Hematopoietic multipotent progenitor cell (in vitro differentiated cells): ENCODE measurements around the gene SLC39A9. TPM values are rescaled to one million over a fixed set of nuclear protein-coding genes. Genes with fewer than 3 reads are reported as not detected.
"Not testable (repeated sequence)": the region's sequence is repeated elsewhere in the genome, so short reads cannot be mapped to it uniquely, and the experiment has no call there.

ENCODE experiments used
- DNase-seq, 3 donors: peaks; one replicate each; pipeline ENCODE4 v3.0.0-alpha.2; 2011 to 2015; ENCODE audit warnings: low read depth in 2 of 3, low spot score in 2 of 3
- total RNA-seq: library from RNA; depleted of rRNA; stranded (reverse); fragments of >200 nt; gene quantifications from one replicate; pipeline ENCODE4 v1.2.3, GENCODE V29; 2012

Gene SLC39A9
- total RNA-seq, 1 donor, result 86.2 TPM

DNA sequence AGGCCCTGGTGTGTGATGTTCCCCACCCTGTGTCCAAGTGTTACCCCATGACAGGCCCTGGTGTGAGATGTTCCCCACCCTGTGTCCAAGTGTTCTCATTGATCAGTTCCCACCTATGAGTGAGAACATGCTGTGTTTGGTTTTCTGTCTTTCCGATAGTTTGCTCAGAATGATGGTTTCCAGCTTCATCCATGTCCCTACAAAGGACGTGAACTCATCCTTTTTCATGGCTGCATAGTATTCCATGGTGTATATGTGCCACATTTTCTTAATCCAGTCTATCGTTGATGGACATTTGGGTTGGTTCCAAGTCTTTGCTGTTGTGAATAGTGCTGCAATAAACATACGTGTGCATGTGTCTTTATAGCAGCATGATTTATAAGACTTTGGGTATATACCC, 17.6 kb downstream of the SLC39A9 start:
- DNase-seq, result not testable (repeated sequence)

DNA sequence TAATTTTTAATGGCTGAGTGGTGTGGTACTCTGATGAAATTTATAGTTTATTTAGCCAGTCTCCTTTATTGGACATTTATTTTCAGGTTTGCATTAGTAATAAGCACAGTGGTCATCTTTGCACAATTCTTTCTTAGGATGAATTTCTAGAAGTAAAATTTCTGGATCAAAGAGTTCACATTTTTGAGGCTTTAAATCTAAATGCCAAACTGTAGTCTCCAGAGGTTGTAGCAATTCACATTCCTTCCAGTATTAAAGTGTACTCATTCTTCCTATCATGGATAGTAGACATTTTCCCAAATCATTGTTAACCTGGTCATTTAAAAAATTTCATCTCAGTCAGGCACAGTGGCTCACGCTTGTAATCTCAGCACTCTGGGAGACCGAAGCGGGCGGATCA, 24.8 kb downstream of the SLC39A9 start:
- DNase-seq, result no peak

DNA sequence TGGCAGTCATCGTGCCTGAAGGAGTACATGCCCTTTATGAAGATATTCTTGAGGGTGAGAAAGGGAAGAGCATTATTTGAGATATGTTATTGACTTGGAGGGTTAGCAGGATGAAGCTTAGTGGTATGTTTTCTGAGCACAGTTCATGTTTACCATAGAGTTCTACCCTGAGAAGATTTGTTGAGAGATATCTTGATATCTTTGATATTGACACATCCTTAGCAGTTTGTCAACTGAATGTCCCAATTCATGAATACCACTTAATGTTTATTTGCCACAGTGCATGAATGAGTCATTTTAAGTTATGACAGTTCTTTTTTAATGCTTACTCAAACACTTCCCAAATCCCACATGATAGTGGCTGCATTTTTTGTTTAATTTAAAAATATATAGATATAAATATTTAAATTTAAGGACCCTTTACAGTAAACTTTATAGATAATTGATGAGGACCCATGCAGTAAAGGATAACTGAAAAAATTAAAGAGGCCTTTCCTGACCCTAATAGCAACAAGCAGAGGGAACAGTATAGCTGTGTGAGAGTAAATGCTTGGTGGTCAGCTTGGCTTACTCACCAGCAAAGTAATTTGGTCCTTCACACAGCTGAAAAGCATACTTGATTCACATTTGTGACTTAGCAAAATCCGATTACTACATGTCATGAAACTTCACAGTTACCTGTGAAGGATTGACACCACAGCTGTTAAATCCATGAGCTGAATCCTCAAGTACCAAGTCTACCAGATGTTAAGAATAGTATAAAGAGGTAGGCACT, 25.8 kb downstream of the SLC39A9 start:
- DNase-seq, result no peak

DNA sequence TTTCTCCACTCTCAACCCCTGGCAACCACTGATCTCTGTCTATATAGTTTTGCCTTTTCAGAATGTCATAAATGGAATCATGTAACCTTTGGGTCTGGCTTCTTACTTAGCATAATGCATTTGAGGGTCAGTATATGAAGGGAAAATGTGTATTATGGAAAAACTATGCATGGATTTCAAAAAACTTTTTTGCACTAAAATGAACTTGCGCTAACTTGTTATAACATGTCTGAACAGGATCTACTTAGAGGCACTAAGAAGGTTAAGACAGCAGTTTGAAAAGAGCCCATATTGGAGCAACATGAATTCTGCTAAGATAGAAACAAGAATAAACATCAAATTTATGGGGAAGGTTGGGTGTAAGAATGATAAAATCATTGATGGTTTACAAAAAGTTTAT, 29.1 kb downstream of the SLC39A9 start:
- DNase-seq, result no peak

DNA sequence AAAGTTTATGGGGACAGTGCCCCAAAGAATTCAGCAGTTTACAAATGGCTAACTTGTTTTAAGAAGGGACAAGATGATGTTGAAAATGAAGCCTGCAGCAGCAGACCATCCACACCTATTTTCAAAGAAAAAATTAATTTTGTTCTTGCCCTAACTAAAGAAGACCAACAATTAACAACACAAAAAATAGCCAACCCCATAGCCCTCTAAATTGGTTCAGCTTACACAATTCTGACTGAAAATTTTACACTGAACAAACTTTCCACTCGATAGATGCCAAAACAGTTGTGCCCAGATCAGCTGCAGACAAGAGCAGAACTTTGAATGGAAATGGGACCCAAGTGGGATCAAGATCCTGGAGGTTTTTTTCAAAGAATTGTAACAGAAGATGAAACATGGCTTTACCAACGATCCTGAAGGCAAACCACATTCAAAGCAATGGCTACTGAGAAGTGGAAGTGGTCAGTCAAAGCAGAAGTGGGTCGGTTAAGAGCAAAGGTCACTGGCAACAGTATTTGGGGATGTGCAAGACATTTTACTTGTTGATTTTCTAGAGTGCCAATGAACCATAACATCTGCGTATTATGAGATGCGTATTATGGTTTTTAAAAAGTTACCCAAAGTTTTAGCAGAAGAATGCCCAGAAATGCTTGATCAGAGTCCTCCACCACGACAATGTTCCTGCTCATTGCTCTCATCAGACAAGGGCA, 30.0 kb downstream of the SLC39A9 start:
- no peak for DNase-seq

DNA sequence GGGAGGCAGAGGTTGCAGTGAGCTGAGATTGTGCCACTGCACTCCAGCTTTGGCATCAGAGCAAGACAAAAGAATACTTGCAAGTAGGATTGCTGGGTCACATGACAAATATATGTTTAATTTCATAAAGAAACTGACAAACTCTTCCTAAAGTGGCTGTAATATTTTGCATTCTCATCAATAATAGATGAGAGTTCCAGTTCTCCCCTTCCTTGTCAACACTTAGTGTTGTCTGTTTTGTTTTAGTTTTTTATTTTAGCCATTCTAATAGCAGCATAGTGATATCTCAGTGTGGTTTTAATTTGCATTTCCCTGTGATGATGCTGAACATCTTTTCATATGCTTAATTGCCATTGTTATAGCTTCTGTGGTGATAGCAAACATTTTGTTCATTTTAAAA, 31.2 kb downstream of the SLC39A9 start:
- DNase-seq, result no peak

DNA sequence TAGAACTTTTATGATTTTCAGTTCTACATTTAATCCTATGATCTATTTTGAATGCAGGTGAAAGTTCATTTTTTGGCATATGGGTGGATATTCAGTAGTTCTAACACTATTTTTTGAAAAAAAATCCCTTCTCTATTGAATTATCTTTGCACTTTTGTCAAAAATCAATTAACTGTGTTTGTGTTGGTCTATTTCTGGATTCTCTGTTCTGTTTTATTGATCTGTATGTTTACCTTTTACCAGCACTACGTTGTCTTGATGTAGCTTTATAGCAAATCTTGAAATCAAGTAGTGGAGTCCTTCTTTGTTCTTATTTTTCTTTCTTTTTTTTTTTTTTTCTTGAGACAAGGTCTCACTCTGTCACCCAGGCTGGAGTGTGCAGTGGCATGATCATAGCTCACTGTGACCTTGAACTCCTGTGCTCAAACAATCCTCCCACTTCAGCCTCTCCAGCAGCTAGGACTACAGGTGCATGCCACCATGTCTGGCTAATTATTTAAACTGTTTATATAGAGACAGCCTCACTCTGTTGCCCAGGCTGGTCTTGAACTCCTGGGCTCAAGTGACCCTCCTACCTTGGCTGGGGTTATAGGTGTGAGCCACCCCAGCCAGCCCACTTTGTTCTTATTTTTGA, 31.9 kb downstream of the SLC39A9 start:
- no peak for DNase-seq

DNA sequence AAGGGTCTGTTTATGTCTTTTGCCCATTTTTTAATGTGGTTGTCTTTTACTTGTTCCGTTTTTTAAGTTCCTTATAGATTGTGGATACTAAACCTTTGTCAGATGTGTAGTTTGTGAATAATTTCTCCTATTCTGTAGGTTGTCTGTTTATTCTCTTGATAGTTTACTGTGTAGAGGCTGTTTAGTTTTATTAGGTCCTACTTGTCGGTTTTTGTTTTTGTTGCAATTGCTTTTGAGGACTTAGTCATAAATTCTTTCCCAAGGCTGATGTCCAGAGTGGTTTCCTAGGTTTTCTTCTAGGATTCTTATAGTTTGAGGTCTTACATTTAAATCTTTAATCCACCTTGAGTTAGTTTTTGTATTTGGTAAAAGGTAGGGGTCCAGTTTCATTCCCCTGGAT, 33.9 kb downstream of the SLC39A9 start:
- DNase-seq, result no peak

DNA sequence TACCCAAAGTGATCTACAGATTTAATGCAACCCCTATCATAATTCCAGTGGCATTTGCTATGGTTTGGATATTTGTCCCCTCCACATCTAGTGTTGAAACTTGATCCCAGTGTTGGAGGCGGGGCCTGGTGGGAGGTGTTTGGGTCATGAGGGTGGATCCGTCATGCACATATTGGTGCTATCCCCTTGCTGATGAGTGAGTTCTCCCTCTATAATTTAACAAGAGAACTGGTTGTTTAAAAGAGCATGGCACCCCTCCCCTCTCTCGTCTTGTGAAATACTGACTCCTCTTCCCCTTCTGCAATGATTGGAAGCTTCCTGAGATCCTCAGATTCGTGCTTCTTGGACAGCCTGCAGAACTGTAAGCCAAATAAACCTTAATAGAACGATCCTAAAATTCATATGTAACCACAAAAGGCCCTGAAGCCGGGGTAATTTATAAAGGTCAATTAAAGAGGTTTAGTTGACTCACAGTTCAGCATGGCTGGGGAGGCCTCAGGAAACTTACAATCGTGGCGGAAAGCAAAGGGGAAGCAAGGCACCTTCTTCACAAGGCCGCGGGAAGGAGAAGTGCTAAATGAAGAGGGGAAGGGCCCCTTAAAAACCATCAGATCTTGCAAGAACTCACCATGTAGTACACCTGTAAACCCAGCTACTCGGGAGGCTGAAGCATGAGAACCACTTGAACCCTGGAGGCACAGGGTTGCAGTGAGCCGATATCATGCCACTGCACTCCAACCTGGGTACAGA, 41.2 kb downstream of the SLC39A9 start:
- DNase-seq, result no peak

DNA sequence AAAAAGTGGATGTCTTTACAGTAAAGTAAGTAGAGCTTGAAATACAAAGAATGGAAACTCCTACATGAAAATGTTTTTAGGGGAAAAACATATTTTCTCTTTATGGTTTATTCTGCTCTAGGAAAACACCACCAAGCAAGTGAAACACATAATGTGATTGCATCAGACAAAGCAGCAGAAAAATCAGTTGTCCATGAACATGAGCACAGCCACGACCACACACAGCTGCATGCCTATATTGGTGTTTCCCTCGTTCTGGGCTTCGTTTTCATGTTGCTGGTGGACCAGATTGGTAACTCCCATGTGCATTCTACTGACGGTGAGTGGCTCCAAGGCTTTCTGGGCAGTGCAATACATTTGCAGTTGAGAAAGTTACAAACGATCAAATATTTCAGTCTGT, 43.5 kb downstream of the SLC39A9 start:
- DNase-seq, result no peak

DNA sequence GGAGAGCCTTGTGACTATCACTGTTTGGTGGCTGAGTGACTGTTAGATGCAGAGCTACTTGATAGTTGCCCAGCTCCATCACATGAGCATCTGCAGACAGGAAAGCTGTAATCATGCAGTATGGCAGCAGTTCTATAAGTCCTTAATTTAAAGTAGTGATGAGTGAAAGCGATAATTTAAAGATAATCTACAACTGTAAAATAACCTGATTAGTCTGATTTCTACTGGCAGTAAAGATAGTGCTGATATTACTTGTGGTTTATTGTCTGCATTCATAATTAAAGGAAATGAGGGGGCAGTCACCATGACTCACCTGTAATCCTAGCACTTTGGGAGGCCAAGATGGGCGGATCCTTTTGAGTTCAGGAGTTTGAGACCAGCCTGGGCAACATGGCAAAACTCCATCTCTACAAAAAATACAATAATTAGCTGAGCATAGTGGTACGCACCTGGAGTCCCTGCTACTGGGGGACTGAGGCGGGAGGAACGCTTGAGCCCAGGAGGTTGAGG, 44.9 kb downstream of the SLC39A9 start:
- no peak for DNase-seq

DNA sequence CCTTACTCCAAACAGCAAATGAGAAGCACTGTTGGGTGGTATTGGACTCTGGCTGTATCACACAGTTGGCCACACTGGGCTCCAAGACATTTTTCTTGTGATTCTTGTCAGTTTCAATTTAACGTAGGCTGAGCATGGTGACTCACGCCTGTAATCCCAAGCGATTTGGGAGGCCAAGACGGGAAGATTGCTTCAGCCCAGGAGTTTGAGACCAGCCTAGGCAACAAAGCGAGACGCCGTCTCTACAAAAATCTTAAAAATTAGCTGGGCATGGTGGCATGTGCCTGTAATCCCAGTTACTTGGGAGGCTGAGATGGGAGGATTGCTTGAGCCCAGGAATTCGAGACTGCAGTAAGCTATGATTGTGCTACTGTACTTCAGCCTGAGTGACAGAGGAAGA, 50.7 kb downstream of the SLC39A9 start:
- DNase-seq, result no peak

DNA sequence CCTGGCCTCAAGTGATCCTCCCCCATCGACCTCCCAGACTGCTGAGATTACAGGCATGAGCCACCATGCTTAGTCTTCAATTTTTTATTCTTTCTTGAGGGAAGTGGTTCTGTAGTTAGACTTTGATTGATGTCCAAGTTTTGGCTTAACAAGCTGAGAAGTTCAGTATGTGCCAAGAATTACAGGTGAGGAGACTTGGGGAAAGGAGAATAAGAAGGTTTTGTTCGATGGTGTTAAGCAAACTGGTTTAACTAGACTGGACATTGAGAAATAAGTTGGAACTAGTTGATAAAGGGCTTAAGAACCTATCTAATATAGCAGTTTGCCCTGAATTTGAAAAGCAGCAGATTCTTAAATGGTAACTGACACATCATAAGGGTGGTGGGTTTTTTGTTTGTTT, 53.4 kb downstream of the SLC39A9 start:
- DNase-seq, result no peak

DNA sequence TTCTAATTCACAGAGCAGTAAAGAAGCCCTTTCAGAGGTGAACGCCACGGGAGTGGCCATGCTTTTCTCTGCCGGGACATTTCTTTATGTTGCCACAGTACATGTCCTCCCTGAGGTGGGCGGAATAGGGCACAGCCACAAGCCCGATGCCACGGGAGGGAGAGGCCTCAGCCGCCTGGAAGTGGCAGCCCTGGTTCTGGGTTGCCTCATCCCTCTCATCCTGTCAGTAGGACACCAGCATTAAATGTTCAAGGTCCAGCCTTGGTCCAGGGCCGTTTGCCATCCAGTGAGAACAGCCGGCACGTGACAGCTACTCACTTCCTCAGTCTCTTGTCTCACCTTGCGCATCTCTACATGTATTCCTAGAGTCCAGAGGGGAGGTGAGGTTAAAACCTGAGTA, 59.9 kb downstream of the SLC39A9 start:
- DNase-seq, result no peak

DNA sequence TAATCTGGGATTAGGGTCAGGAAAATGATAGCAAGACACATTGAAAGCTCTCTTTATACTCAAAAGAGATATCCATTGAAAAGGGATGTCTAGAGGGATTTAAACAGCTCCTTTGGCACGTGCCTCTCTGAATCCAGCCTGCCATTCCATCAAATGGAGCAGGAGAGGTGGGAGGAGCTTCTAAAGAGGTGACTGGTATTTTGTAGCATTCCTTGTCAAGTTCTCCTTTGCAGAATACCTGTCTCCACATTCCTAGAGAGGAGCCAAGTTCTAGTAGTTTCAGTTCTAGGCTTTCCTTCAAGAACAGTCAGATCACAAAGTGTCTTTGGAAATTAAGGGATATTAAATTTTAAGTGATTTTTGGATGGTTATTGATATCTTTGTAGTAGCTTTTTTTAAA, 60.6 kb downstream of the SLC39A9 start:
- DNase-seq, result no peak

DNA sequence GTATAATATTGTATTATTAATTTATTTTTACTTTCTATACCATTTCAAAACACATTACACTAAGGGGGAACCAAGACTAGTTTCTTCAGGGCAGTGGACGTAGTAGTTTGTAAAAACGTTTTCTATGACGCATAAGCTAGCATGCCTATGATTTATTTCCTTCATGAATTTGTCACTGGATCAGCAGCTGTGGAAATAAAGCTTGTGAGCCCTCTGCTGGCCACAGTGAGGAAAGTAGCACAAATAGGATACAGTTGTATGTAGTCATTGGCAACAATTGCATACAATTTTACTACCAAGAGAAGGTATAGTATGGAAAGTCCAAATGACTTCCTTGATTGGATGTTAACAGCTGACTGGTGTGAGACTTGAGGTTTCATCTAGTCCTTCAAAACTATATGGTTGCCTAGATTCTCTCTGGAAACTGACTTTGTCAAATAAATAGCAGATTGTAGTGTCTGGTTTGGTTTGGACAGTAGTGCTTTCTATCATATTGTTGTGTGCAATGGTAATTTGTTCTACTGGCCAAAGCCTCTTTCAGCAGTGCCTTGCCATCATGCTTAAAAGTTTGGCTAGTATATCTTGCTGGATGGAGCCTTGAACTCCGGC, 61.7 kb downstream of the SLC39A9 start:
- peak in 2 of 3 donors; percentile 85 to 94 for DNase-seq

DNA sequence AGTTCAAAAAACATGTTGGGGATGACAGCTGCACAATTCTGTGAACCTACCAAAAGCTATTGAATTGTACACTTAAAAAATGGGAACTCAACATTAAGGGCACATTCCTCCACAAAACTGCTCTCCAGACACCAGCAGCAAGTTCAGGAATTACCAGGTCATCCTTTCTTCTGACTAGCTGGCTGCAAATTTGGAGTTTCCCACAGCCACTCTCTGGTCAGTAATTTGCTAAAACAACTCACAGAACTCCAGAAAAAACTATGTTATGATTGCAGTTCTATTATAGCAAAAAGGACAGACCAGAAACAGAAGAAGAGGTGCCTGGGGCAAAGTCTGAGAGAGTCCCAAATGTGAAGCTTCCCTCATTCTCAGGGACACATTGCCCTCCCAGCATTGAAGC, 65.9 kb downstream of the SLC39A9 start:
- DNase-seq, result no peak

DNA sequence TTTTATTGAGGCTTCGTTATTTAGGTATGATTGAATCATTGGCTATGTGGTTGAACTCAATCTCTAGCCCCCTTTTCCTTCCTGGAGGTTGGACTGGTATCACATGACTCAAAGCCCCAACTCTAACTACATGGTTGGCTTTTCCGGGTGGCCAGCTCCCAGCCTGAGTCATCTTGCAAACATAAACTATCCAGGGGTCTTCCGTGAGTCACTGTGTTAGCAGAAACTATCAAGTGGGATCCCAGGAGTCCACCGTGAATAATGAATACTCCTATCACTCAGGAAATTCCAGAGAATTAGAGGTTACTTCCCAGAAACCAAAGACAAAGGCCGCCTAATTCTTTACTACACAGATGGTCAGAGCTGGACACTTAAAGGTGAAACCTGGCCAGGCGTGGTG, 66.3 kb downstream of the SLC39A9 start:
- DNase-seq, result no peak

DNA sequence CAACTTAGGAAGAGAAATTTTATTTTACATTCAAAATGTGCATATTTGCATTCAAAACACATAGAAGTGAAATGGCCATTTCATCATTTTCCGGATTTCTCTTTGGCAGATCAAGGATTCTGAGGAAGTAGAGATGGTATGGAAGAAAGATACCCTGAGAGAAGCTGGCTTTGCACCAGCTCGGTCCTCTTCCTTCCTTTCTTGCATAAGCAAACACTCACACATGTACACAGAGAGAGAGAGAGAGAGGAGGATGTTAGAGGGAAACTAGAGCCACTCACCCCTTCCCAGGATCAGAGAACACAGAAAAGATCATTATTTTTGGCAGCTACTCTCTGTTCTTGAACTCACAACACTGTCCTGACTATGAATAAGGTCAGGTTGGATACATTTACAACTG, 70.5 kb downstream of the SLC39A9 start:
- DNase-seq, result peak in 1 of 3 donors; percentile 12

DNA sequence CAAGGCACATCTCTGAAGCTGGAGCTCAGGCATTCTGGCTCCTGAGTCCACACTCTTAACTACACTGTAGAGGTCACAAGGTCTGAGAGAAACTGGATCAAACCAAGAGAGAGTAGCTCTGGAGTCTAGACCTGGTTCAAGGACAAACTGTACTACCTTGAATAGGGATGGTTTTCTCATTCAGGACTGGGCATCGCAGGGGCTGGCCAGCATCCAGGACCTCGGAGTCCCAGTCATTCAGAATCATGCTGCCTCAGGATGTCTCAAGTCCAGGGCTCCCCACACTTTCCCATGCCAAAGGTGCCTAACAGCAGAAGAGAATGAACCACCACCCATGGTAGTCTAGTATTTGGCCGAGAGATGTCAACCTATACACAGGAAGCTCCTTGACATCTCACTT, 72.9 kb downstream of the SLC39A9 start:
- DNase-seq, result no peak

DNA sequence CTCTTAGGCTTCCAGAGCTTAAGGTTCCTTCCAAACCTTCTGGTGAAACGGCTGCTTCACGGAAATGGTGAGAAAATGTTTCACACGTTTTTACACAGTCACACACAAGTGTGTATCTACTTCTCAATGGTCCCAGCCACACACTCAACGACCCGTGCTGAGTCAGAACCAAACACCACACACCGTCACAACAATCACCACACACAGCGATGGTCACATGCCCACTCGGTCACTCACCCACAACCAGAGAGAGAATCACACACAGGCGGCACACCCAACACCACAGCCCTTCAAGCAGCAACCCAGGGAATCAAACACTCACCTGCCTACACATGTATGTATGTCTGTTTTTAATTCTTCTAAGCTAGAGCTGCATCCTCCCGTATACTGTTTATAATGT, 73.4 kb downstream of the SLC39A9 start:
- no peak for DNase-seq
